GM23248 (cell line): ENCODE measurements around the gene TTLL5.

Experiments
- EZH2 ChIP-seq: fragments of 200-600 bp; sonication (generic); IDR thresholded peaks from 2 replicates; pipeline ENCODE4 v1.6.1; 2018; ENCODE audit warnings: antibody characterized with exemption, mild to moderate bottlenecking; ENCODE audit not compliant: insufficient read depth, poor library complexity, severe bottlenecking
- EZH2phosphoT487 ChIP-seq: fragments of 200-600 bp; sonication (generic); IDR thresholded peaks from 2 replicates; pipeline ENCODE4 v1.6.1; 2018; ENCODE audit warnings: antibody characterized with exemption, moderate library complexity, mild to moderate bottlenecking, low read depth; ENCODE audit not compliant: insufficient read depth

GRCh38 chr14:75672605-75673192 is 11.7 kb downstream of the TTLL5 start:
- TF ChIP-seq EZH2: no peak
- TF ChIP-seq EZH2phosphoT487: no peak
